H1 (cell line): ENCODE measurements around the gene LIN37. TPM values are rescaled to one million over a fixed set of nuclear protein-coding genes. Genes with fewer than 3 reads are reported as not detected.

Source experiments
- CTCF ChIA-PET: fragments of 300-600 bp; sonication (Branson Sonifier 250); formaldehyde crosslinking; loops from one replicate; lab custom pipeline; 2021; ENCODE audit not compliant: partially characterized antibody; lab: Charles Lee
- POLR2A ChIA-PET: fragments of 300-600 bp; sonication (Branson Sonifier 250); formaldehyde crosslinking; loops from one replicate; lab custom pipeline; 2021; ENCODE audit warnings: inconsistent platforms; ENCODE audit not compliant: partially characterized antibody; lab: Charles Lee
- DNase-seq, 2 experiments: peaks; one replicate each; pipeline versions ENCODE4 v3.0.0 to v3.0.0-alpha.2; 2010 to 2022; ENCODE audit warnings: low spot score in 2 of 2, low read depth in 1 of 2, mixed read lengths in 1 of 2
- FAIRE-seq: peaks from 2 replicates; lab custom pipeline; 2011; peaks lifted over from hg19 to GRCh38; lab: Jason Lieb, UNC
- H2AFZ ChIP-seq: 2 replicates; pipeline ENCODE4 v1.8.1; 2012; ENCODE audit warnings: low read length, inconsistent platforms
- H2AK5ac ChIP-seq: 2 replicates; pipeline ENCODE4 v1.6.1; 2013; ENCODE audit warnings: low read depth, low read length
- H2BK120ac ChIP-seq: replicated peaks from 2 replicates; pipeline ENCODE3; 2013; ENCODE audit warnings: low read depth, low read length, inconsistent platforms
- H2BK12ac ChIP-seq: 2 replicates; pipeline ENCODE4 v1.6.1; 2013; ENCODE audit warnings: low read depth, low read length
- H2BK15ac ChIP-seq: 2 replicates; pipeline ENCODE4 v1.6.1; 2013; ENCODE audit warnings: low read length
- H2BK20ac ChIP-seq: 2 replicates; pipeline ENCODE4 v1.6.1; 2013; ENCODE audit warnings: low read length
- H2BK5ac ChIP-seq: 2 replicates; pipeline ENCODE4 v1.6.1; 2013; ENCODE audit warnings: low read depth, low read length
- H3K14ac ChIP-seq: 2 replicates; pipeline ENCODE4 v1.6.1; 2013; ENCODE audit warnings: inconsistent platforms; ENCODE audit not compliant: insufficient read length
- H3K18ac ChIP-seq: 2 replicates; pipeline ENCODE4 v1.6.1; 2013; ENCODE audit warnings: low read length; ENCODE audit errors: extremely low read depth
- H3K23ac ChIP-seq: 2 replicates; pipeline ENCODE4 v1.6.1; 2013; ENCODE audit warnings: inconsistent platforms; ENCODE audit not compliant: insufficient read length
- H3K23me2 ChIP-seq: 2 replicates; pipeline ENCODE4 v1.6.1; 2013; ENCODE audit warnings: low read depth, low read length
- H3K27ac ChIP-seq: 2 replicates; pipeline ENCODE4 v1.6.1; 2011; ENCODE audit warnings: low read depth, low read length, inconsistent platforms
- H3K27me3 ChIP-seq, 4 experiments: replicated peaks in 1 of 4; 1 replicate in 1 of 4; 2 replicates in 3 of 4; pipeline versions ENCODE4 v1.6.1 to v1.8.1; 2011 to 2013; ENCODE audit warnings: low read length in 3 of 4, mild to moderate bottlenecking in 3 of 4, inconsistent platforms in 2 of 4, mixed read lengths in 2 of 4, moderate library complexity in 1 of 4; ENCODE audit not compliant: control insufficient read depth in 3 of 4, insufficient read depth in 3 of 4; ENCODE audit errors: extremely low read depth in 1 of 4
- H3K36me3 ChIP-seq, 4 experiments: 2 replicates each; pipeline versions ENCODE4 v1.6.1 to v1.8.1; 2011 to 2013; ENCODE audit warnings: mild to moderate bottlenecking in 4 of 4, low read length in 3 of 4, moderate library complexity in 2 of 4, control low read depth in 1 of 4, inconsistent platforms in 1 of 4; ENCODE audit not compliant: insufficient read depth in 4 of 4, control insufficient read depth in 2 of 4
- H3K4ac ChIP-seq: replicated peaks from 2 replicates; pipeline ENCODE3; 2013; ENCODE audit warnings: low read length, low read depth, mixed read lengths, inconsistent platforms; ENCODE audit not compliant: insufficient read length
- H3K4me1 ChIP-seq, 4 experiments: replicated peaks in 1 of 4; 1 replicate in 1 of 4; 2 replicates in 3 of 4; pipeline versions ENCODE4 v1.6.1 to v1.8.1; 2011 to 2013; ENCODE audit warnings: low read length in 3 of 4, inconsistent platforms in 2 of 4, mixed read lengths in 1 of 4; ENCODE audit not compliant: insufficient read depth in 4 of 4, control insufficient read depth in 3 of 4
- H3K4me2 ChIP-seq, 2 experiments: 2 replicates each; pipeline versions ENCODE4 v1.6.1 to v1.8.1; 2011 to 2013; ENCODE audit warnings: low read depth in 2 of 2, low read length in 2 of 2, control low read depth in 1 of 2, inconsistent platforms in 1 of 2, mild to moderate bottlenecking in 1 of 2; ENCODE audit not compliant: insufficient read depth in 1 of 2
- H3K4me3 ChIP-seq, 4 experiments: fragments of 200-600, 300-600 bp in 1 of 4; sonication (generic), shearing (Covaris generic), sonication (Bioruptor Twin) in 1 of 4; 2 replicates each; pipeline versions ENCODE4 v1.5.1 to v1.8.1; 2011 to 2016; ENCODE audit warnings: low read length in 4 of 4, low read depth in 3 of 4, control low read depth in 2 of 4, inconsistent platforms in 2 of 4, mild to moderate bottlenecking in 2 of 4, mixed read lengths in 1 of 4, moderate library complexity in 1 of 4; ENCODE audit not compliant: insufficient read depth in 2 of 4; ENCODE audit errors: extremely low read depth in 1 of 4
- H3K56ac ChIP-seq: replicated peaks from 2 replicates; pipeline ENCODE3; 2013; ENCODE audit warnings: low read depth, mild to moderate bottlenecking, mixed read lengths, low read length, inconsistent platforms; ENCODE audit not compliant: insufficient read length
- H3K79me1 ChIP-seq: 2 replicates; pipeline ENCODE4 v1.6.1; 2013; ENCODE audit warnings: low read depth, low read length, control low read depth
- H3K79me2 ChIP-seq, 2 experiments: 2 replicates each; pipeline versions ENCODE4 v1.6.1 to v1.8.1; 2012 to 2013; ENCODE audit warnings: low read length in 2 of 2, mild to moderate bottlenecking in 2 of 2, inconsistent platforms in 1 of 2; ENCODE audit not compliant: insufficient read depth in 2 of 2, control insufficient read depth in 1 of 2
- H3K9ac ChIP-seq, 4 experiments: replicated peaks in 1 of 4; 1 replicate in 1 of 4; 2 replicates in 3 of 4; pipeline versions ENCODE4 v1.6.1 to v1.8.1; 2011 to 2013; ENCODE audit warnings: low read depth in 3 of 4, low read length in 3 of 4, control low read depth in 2 of 4, mild to moderate bottlenecking in 2 of 4, moderate library complexity in 2 of 4, inconsistent platforms in 1 of 4; ENCODE audit errors: extremely low read depth in 1 of 4
- H3K9me3 ChIP-seq, 2 experiments: 2 replicates each; pipeline versions ENCODE4 v1.6.1 to v1.8.1; 2012 to 2013; ENCODE audit warnings: mild to moderate bottlenecking in 2 of 2, moderate library complexity in 2 of 2, control low read depth in 1 of 2, inconsistent platforms in 1 of 2, low read depth in 1 of 2, low read length in 1 of 2, mixed read lengths in 1 of 2; ENCODE audit not compliant: insufficient read depth in 2 of 2
- H4K20me1 ChIP-seq, 2 experiments: replicated peaks in 1 of 2; 2 replicates each; pipeline versions ENCODE3 to v1.8.1; 2011 to 2013; ENCODE audit warnings: inconsistent platforms in 2 of 2, low read length in 2 of 2, mild to moderate bottlenecking in 1 of 2; ENCODE audit not compliant: insufficient read depth in 2 of 2, control insufficient read depth in 1 of 2
- H4K5ac ChIP-seq: 2 replicates; pipeline ENCODE4 v1.6.1; 2013; ENCODE audit warnings: low read length, low read depth, mixed read lengths, inconsistent platforms; ENCODE audit not compliant: insufficient read length
- H4K8ac ChIP-seq: 2 replicates; pipeline ENCODE4 v1.8.0; 2013; ENCODE audit warnings: mild to moderate bottlenecking, moderate library complexity, low read length, inconsistent platforms; ENCODE audit not compliant: insufficient read depth; ENCODE audit errors: extremely low read depth
- H4K91ac ChIP-seq: replicated peaks from 2 replicates; pipeline ENCODE3; 2013; ENCODE audit warnings: low read length, mixed read lengths, inconsistent platforms; ENCODE audit not compliant: insufficient read length
- ATF2 ChIP-seq: IDR thresholded peaks from 2 replicates; pipeline ENCODE4 v1.6.1; 2012; ENCODE audit warnings: low read length, inconsistent platforms
- CHD2 ChIP-seq: IDR thresholded peaks from 2 replicates; pipeline ENCODE4 v1.6.1; 2012; ENCODE audit warnings: low read length, improper control_type of control experiment
- GTF2F1 ChIP-seq: IDR thresholded peaks from 2 replicates; pipeline ENCODE4 v1.6.1; 2012; ENCODE audit warnings: low read depth, low read length, improper control_type of control experiment, borderline replicate concordance
- JUN ChIP-seq: IDR thresholded peaks from 2 replicates; pipeline ENCODE4 v1.6.1; 2011; ENCODE audit warnings: low read depth, mild to moderate bottlenecking, improper control_type of control experiment, low read length
- POLR2AphosphoS5 ChIP-seq: IDR thresholded peaks from 2 replicates; pipeline ENCODE4 v1.6.1; 2011; ENCODE audit warnings: low read depth, low read length
- WGBS, 2 experiments: shearing (Covaris generic) in 1 of 2; methylation state at CpG; one replicate each; pipeline versions ENCODE4 v1.1.6 to v1.1.7; 2013 to 2015; ENCODE audit warnings: low lambda C conversion rate in 2 of 2, mixed read lengths in 2 of 2, inconsistent platforms in 1 of 2, low coverage in 1 of 2, missing lambda C conversion rate in 1 of 2; ENCODE audit not compliant: insufficient replicate concordance in 2 of 2, insufficient coverage in 1 of 2, insufficient read length in 1 of 2; ENCODE audit errors: extremely low coverage in 1 of 2, missing lambda C conversion rate in 1 of 2; 5-methylcytosine and 5-hydroxymethylcytosine counted together
- polyA plus RNA-seq, 7 experiments: library from polyadenylated mRNA; depleted of rRNA in 3 of 7; stranded (reverse) in 5 of 7; unstranded in 2 of 7; fragments of >200 nt in 5 of 7; fragments of 200-250 nt in 2 of 7; gene quantifications; 1 replicate in 5 of 7; 2 replicates in 1 of 7; 4 replicates in 1 of 7; pipeline versions ENCODE4 v1.2.1 to v1.2.3, GENCODE V29; 2011 to 2013; ENCODE audit warnings: missing spikeins in 2 of 7, mixed read lengths in 2 of 7
- total RNA-seq: library from RNA; stranded (reverse); fragmentation: NEBNext Ultra II Directional; extraction: Animal tissue kit (Norgen Biotek cat#: 25700); gene quantifications from 2 replicates; pipeline ENCODE4 v1.2.1, GENCODE V29; 2021

The LIN37 gene
- total and polyA plus RNA-seq, 2 of the 8 experiments (the other 6 are each of a cell fraction or from before 2014, with no cell fraction given): 3.8 to 9.8 TPM

GRCh38 chr19:35788205-35788960, 40.0 kb downstream of the LIN37 start:
- Histone ChIP-seq H3K4ac (no peak overlapping the region), H3K36me3 (no peaks in the 10 kb centered on the region), H3K27ac (no peak overlapping the region), H3K9me3 (no peaks in the 10 kb centered on the region), H4K5ac (no peak overlapping the region), H3K27me3 (no peaks in the 10 kb centered on the region; a peak in 1 of 7 replicates), H2BK120ac (no peak overlapping the region), H2BK5ac (no peak overlapping the region), H3K4me3 (no peak overlapping the region), H3K23ac (no peak overlapping the region), H2AK5ac (no peak overlapping the region), H3K18ac (no peak overlapping the region), H2BK15ac (no peak overlapping the region), H3K79me2 (no peaks in the 10 kb centered on the region), H4K91ac (no peak overlapping the region), H3K4me2 (no peak overlapping the region), H3K23me2 (peaks cover 11% of the 10 kb centered on the region), H3K56ac (no peak overlapping the region), H4K20me1 (peaks cover 3 to 9% of the 10 kb centered on the region in 2 experiments), H3K4me1 (peaks cover 0 to 10% (median 4%) of the 10 kb centered on the region in 4 experiments; a peak in 5 of 7 replicates), H3K79me1 (no peaks in the 10 kb centered on the region), H2BK20ac (no peak overlapping the region), H2AFZ (no peak overlapping the region), H4K8ac (no peak overlapping the region), H3K9ac (no peak overlapping the region), H2BK12ac (no peak overlapping the region), H3K14ac (no peak overlapping the region)
- ChIA-PET POLR2A (interaction anchor here (0.8 to 2.2 kb wide), 3 partner anchors 8 to 61 kb away, joined by 4 to 9 read pairs (median 5); no protein-coding TSS in a partner anchor), CTCF (interaction anchor here (0.6 to 3.8 kb wide), 9 partner anchors 9 to 372 kb away, joined by 3 to 13 read pairs (median 4); no protein-coding TSS in a partner anchor)
- WGBS, 2 experiments: 78% methylated on average over 10 of the region's 12 CpGs; no CpG with 5 or more reads in 1 of the 2 experiments
- FAIRE-seq: no peak
- DNase-seq: no peak
- TF ChIP-seq POLR2AphosphoS5: no peak
- TF ChIP-seq CHD2: no peak
- TF ChIP-seq JUN: no peak
- TF ChIP-seq GTF2F1: no peak
- TF ChIP-seq ATF2: no peak
